Hippocampal formation (tissue), 2 donors: Measurements from ENCODE around the gene DPH1.

Source experiments
- DNase-seq, 2 donors: peaks; one replicate each; lab custom pipeline; 2025; lab: John Stamatoyannopoulos, UW

DPH1 gene

GRCh38 chr17:2062571-2063183, 32.7 kb downstream of the DPH1 start:
- DNase-seq: no peak

GRCh38 chr17:2063261-2064146, 33.6 kb downstream of the DPH1 start:
- no peak for DNase-seq

DNA sequence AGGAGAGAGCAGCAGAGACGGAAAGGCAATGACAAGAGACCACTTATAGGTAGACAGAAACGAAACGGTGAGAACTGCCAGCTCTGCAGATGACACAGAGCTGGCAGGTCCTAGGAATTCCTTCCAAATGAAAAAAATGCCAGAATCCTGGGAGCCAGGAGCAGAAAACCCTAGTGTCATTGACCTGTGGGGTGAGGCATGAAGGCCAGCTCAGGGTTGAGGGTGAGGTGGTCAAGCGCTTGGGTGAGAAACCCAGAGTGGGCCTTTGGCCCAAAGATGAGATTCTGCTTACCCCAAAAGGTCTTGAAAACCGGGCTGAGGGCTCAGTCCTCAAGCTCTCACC, 34.2 kb downstream of the DPH1 start:
- DNase-seq: no peak

DNA sequence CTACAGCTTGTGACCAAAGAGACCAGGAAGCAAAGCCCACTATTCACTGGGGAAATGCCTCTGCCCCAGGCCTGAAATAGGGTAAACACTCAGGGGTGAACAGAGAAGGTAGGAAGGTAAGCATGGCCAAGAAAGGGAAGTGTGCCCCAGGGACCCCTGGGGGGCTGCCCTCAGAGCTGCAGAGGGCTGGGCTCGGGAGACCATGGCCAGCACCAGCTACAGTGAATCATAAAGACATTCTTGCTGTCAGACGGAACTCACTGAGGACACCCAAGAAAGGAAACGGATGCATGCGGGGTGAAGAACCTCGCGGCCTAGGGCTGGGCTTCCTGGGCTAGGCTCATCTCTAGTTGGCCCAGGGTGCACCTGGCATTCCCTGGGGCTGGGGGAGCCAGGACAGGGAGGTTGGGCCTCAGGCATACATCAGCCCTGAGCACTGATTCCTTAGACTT, 34.6 kb downstream of the DPH1 start:
- no peak for DNase-seq

DNA sequence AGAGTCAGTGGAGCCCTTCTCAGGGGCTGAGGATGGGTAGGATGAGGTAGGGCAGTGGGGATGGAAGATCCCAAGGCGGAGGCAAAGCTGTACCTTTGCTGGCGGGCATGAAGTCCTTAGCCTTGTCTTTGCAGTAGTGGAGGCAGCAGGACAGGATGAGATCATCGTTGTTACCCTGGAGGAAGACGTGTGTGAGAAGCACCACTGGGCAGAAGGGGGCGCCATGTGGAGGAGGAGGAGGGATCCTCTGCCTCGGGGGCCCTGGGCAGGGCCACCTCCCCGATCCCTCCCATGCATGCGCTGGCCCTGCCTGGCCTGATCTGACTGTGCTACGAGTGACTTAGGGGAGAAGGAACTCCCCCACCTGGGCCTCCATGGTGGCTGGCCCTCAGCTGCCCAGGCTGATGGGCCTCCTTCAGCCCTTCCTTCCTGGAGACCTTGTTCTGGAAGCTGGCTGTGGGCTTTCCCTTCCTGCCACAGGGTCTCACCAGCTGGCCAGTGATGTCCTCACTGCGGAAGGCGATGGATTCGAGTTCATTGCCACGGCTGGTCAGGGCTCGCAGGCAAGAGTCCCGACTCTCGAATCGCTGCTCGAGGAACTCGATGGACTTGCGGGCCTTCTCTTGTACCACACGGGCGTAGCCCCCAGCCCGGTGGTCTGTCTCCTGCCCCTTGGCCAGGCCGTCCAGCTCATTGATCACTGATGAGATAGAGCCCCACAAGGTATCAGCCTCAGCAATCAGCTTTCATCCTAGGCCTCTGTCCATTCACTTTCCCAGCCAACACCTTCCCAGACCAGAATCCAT, 35.2 kb downstream of the DPH1 start:
- no peak for DNase-seq

GRCh38 chr17:2065949-2066400, 36.0 kb downstream of the DPH1 start:
- DNase-seq: no peak

DNA sequence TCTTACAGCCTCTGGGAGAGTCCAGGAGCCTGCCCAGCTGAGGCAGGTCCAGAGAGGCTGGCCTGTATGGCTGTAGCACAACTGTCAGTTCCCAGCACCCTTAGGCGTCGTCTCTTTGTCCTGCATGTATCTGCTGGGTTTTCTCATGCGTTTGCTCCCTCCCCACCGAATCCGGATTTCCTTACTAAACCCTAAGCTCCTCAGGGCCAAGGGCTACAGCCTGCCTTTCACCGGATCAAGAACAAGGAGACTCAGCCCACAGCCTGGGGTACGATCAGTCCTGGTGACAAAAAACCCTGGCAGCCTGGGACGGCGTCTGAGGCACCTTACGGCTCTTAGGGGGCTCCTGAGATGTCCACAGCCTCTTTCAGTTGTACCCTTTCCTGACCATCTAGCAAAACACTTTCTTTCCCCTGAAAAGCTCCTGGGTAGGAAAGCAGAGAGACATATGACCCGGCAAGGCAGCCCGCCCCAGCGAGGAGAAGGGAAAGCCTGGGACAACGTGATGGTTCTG, 37.2 kb downstream of the DPH1 start:
- no peak for DNase-seq

DNA sequence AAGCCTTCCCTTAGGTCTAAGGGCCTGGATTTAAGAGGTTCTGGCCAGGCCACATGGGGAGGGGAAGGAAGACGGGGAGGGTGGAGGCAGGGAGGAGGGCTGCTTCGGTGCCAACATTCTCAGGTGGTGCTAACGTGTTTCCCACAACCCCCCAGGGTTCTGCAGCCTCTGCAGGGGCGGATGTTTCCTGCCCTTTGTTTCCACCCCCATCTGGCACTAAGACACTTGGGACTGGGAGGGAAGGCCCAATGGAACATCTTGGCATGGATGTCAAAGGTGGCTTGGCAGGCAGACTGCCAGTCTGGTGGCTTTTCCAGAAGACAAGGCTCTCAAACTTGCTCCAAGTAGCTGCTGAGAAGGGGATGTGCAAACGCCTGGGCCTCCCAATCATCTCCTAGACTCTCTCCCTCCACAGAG, 37.7 kb downstream of the DPH1 start:
- no peak for DNase-seq

DNA sequence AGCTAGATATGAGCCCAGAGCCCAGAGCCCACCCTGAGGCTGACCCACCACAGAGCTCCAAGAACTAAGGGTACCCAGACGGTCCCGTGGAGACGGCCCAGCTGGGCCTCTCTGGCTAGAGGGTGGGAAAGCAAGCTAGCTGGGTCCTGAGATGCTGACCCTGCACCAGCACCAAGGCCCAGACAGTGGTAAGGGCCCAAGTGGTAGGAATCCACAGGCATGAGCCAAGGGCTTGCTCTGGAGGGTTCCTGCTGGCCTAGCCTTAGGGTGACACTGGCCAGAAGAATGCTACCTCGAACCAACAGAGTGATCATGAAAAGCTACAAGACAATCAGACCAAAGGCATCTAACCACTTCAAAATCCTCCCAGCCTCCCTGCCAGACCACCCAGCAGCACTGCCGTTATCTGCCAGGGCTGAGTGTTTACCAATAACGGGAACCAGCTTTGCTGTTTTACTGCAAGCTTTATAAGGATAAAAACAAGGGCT, 38.1 kb downstream of the DPH1 start:
- DNase-seq: no peak

GRCh38 chr17:2068519-2069051, 38.6 kb downstream of the DPH1 start:
- no peak for DNase-seq

- no peak for DNase-seq
Observed at GRCh38 chr17:2070241-2071023, 40.5 kb downstream of the DPH1 start.

GRCh38 chr17:2071024-2071385, 41.1 kb downstream of the DPH1 start:
- DNase-seq: no peak

- DNase-seq: no peak
Observed at GRCh38 chr17:2071455-2072281, 41.7 kb downstream of the DPH1 start.

DNA sequence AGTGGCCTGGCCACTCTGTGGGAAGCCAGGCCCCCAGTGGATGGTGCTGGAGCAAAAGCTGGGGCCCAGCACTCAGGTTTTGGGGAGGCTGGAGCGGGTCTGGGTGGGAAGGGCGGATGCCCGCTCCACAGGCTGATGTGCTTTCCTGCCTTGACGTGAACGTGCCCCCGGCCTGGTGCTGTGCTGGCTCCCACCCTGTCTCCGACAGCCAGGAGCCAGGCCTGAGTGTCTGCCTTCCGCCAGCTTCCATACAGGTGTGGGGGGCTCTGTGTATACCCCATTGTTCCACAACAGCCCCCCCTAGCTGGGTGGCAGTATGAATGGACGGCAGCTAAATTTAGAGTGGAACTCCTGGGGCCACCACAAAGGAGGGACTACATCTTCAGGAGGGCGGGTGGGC, 45.0 kb downstream of the DPH1 start:
- DNase-seq: no peak

- no peak for DNase-seq
Observed at GRCh38 chr17:2075336-2076086, 45.6 kb downstream of the DPH1 start.

- no peak for DNase-seq
Observed at GRCh38 chr17:2076087-2076984, 46.4 kb downstream of the DPH1 start.

DNA sequence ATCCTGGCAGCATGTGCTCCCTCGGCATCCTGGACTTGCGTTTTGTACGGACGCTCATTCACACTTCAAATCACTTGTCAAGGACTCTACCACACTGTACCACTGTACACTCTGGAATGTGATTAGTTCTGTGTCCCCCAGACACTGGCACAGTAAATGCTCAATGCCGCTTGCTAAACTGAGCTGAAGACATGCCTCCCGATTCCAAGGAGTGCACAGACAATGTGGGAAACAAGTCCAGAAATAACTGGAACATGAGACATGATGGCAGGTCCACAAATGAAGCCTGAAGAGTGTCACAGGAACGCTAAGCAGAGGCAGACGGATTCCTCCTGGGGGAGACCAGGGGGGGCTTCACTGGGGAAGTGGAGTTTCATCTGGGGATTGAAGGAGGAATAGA, 47.1 kb downstream of the DPH1 start:
- no peak for DNase-seq

DNA sequence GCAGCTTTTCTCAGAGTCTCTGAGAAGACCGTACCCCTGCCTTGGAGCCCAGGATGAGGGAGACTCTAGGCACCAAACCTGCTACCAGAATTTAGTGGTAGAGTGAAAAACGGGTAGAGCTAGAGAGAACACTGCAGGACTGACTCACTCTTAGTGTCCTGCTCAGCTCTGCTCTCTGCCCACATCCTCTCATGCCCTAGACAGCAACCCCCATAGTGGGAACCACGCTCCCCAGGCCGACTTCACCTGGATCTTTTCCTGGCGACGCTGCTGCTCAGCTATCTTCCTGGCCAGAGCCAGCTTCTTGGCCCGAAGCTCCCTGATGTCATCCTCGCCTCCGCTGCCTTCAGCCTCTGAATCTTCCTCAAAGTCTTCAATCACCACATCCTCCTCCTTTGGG, 51.6 kb downstream of the DPH1 start:
- no peak for DNase-seq
